ENCODE results near the gene MAGI1.
A peak's percentile ranks its signal among the peaks of the same experiment; 100 is the strongest.
"Not testable (repeated sequence)": the region's sequence is repeated elsewhere in the genome, so short reads cannot be mapped to it uniquely, and the experiment has no call there.

Gene MAGI1

GRCh38 chr3:65867463-65868210 lies 171.1 kb downstream of the MAGI1 start:
- H3K4me3 ChIP-seq (ENCODE audit: low read depth, low read length) = no peak overlapping the region
- DNase-seq (ENCODE audit: low read depth) = no peak

- DNase-seq (ENCODE audit: low read depth) = no peak
- H3K4me3 ChIP-seq (ENCODE audit: low read depth, low read length) = no peak overlapping the region
Measured at GRCh38 chr3:65864357-65864904, 174.3 kb downstream of the MAGI1 start.

GRCh38 chr3:65861718-65862117 lies 177.0 kb downstream of the MAGI1 start:
- no peak overlapping the region for H3K4me3 ChIP-seq (ENCODE audit: low read depth, low read length)
- DNase-seq (ENCODE audit: low read depth) = no peak

DNA sequence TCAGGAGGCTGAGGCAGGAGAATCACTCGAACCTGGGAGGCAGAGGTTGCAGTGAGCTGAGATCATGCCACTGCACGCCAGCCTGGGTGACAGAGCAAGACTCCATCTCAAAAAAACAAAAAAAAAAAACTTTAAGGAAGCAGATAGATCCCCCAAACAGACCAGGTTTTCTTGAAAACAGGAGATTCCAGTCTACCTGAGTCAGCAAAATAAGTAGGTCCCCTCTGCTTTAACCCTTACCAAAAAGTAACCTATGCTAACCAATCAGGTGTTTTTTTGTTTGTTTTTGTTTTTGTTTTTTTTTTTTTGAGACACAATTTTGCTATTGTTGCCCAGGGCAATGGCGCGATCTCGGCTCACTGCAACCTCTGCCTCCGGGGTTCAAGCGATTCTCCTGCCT lies 179.1 kb downstream of the MAGI1 start:
- H3K4me3 ChIP-seq (ENCODE audit: low read depth, low read length); DNase-seq (ENCODE audit: low read depth): not testable (repeated sequence)

DNA sequence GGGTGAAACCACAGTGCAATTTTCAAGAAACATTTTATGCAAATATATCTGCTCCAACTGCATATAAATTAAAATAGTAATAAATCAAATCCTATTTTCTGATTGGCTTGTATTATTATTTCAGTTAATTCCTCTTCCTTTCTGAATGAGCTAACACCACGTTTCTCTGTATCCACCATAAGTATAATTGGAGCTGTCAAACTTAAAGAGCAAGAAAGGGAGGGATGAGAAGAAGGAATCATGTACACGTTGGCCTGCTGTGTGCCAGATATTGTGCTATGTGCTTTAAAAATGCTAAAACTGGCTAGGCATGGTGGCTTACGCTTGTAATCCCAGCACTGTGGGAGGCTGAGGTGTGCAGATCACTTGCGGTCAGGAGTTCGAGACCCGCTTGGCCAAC lies 180.0 kb downstream of the MAGI1 start:
- no peak overlapping the region for H3K4me3 ChIP-seq (ENCODE audit: low read depth, low read length)
- no peak for DNase-seq (ENCODE audit: low read depth)

DNA sequence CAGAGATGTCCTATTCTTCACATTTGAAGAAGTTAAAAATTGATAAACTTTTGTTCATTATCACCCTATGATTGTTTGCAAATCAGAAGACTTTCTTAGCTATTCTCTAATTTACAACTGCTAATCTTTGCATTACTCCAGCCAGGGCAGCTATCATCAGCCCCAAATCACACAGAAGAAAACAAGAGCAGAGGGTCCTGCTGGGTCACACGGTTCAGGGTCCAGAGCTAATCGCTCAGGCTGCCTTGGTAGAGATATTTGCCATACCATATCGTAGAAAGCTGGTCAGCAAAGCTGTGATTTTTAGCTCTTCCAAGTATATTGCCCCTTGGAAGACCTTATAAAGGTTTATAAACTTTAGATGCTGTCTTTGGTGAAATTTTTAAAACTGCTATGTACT lies 181.4 kb downstream of the MAGI1 start:
- no peak overlapping the region for H3K4me3 ChIP-seq (ENCODE audit: low read depth, low read length)

DNA sequence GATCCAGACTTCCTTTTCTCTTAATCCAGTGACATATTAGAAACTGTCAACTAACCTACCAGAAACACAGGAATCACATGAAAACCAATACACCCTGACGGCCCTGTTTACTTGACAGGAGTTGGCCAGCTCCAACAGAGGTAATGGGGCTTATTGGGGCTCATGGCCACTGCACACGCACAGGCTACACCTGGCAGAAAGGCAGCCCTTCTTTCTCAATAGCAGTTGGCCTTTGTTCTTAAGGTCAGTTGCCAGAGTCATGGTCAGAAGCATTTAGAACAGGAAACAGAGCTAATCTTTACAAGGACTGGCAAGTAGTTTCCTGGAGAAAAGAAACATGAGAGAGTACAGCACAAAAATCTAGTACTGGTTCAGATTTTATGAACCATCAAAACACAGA lies 181.8 kb downstream of the MAGI1 start:
- no peak for DNase-seq (ENCODE audit: low read depth)
- no peak overlapping the region for H3K4me3 ChIP-seq (ENCODE audit: low read depth, low read length)

More for the DNA sequence above, 181.4 kb downstream of the MAGI1 start:
- no peak for DNase-seq (ENCODE audit: low read depth)

GRCh38 chr3:65855370-65856100 lies 183.2 kb downstream of the MAGI1 start:
- H3K4me3 ChIP-seq (ENCODE audit: low read depth, low read length) = no peak overlapping the region
- DNase-seq (ENCODE audit: low read depth) = peak; percentile 36

DNA sequence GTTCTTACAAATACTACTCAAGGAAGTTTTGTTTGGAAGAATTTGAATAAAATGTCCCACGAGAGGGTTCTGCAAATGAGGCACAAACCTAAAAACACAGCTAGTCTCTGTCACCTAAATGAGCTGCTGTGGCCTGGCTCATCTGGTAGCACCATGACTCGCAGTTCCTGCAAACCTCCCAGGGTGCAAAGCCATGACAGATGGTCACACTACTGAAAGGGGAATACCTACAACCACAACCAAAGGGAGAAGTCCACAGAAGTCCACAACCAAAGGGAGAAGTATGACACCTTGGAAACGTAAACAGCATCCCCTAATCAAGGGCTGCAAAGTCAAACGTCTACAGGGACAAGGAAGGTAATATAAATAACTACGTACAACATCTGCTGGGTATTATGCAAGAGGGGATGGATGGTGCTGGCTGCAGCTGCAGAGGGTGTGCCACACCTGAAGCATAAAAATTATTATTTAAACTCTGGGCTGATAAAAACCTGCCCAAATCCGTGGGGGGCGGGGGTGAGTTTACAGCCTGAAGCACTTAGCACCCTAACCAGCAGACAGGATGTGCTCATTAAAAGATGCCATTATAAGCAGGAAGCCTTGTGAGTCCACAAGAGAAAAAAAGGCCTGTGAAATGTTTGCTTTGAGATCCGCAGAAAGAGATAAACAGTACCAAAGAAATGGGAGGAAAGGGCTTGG lies 184.0 kb downstream of the MAGI1 start:
- no peak for DNase-seq (ENCODE audit: low read depth)
- no peak overlapping the region for H3K4me3 ChIP-seq (ENCODE audit: low read depth, low read length)

GRCh38 chr3:65851827-65852226 lies 186.9 kb downstream of the MAGI1 start:
- no peak overlapping the region for H3K4me3 ChIP-seq (ENCODE audit: low read depth, low read length)
- DNase-seq (ENCODE audit: low read depth) = peak; percentile 69

- H3K4me3 ChIP-seq (ENCODE audit: low read depth, low read length) = no peak overlapping the region
- DNase-seq (ENCODE audit: low read depth) = no peak
Measured at GRCh38 chr3:65850261-65850660, 188.5 kb downstream of the MAGI1 start.

GRCh38 chr3:65848024-65848423 lies 190.7 kb downstream of the MAGI1 start:
- H3K4me3 ChIP-seq (ENCODE audit: low read depth, low read length) = no peak overlapping the region
- no peak for DNase-seq (ENCODE audit: low read depth)

- no peak for DNase-seq (ENCODE audit: low read depth)
- no peak overlapping the region for H3K4me3 ChIP-seq (ENCODE audit: low read depth, low read length)
Measured at GRCh38 chr3:65846936-65847335, 191.8 kb downstream of the MAGI1 start.

- no peak for DNase-seq (ENCODE audit: low read depth)
- no peak overlapping the region for H3K4me3 ChIP-seq (ENCODE audit: low read depth, low read length)
Measured at GRCh38 chr3:65844370-65844769, 194.3 kb downstream of the MAGI1 start.

DNA sequence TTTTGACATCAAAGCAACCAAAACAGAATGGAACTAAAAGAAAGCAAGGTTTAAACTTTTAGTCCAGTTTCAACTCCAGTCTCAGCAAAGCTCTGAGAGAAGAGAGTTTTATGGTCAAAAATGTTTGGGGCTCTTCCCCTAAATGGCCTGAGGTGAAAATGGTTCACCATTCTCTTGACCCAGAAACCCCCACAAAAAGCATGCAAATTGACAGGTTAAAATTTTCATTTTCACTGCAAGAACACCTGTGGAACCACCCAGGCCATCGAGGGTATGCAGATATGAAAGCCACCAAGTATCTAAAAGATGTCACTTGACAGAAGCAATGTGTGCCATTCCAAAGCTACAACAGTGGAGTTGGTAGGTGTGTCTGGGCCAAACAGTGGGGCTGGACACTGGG lies 195.0 kb downstream of the MAGI1 start:
- DNase-seq (ENCODE audit: low read depth) = no peak

DNA sequence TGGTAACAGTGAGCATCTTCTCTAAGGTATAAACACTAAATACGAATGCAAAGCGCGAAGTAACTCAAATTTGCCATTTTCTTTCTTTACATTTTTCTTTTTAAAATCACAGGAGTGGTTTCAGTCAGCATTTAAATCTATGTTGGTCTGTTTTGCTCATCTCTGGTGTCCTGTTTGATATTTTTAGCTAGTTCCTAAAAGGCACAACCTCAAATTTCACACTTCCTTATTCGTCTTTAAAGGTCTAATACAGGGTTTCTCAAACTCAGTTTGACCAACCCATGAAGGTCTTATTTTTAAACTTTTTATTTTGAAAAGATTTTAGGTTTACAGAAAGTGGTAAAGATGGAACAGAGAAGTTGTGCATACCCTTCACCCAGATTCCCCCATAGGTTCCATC lies 201.1 kb downstream of the MAGI1 start:
- DNase-seq (ENCODE audit: low read depth) = no peak
- H3K4me3 ChIP-seq (ENCODE audit: low read depth, low read length) = no peak overlapping the region

More for the DNA sequence above, 195.0 kb downstream of the MAGI1 start:
- H3K4me3 ChIP-seq (ENCODE audit: low read depth, low read length) = no peak overlapping the region

GRCh38 chr3:65836047-65836446 lies 202.7 kb downstream of the MAGI1 start:
- no peak for DNase-seq (ENCODE audit: low read depth)
- H3K4me3 ChIP-seq (ENCODE audit: low read depth, low read length) = no peak overlapping the region

- no peak for DNase-seq (ENCODE audit: low read depth)
- no peak overlapping the region for H3K4me3 ChIP-seq (ENCODE audit: low read depth, low read length)
Measured at GRCh38 chr3:65833761-65834505, 204.8 kb downstream of the MAGI1 start.

- peak; percentile 81 for DNase-seq (ENCODE audit: low read depth)
- H3K4me3 ChIP-seq (ENCODE audit: low read depth, low read length) = no peak overlapping the region
Measured at GRCh38 chr3:65831733-65832425, 206.8 kb downstream of the MAGI1 start.
